H9 (cell line): ENCODE data around the gene ARHGAP29. TPM values are rescaled to one million over a fixed set of nuclear protein-coding genes. Genes with fewer than 3 reads are reported as not detected.

Source experiments
- DNase-seq: peaks from one replicate; pipeline ENCODE4 v3.0.0-alpha.2; 2017
- H2AFZ ChIP-seq: one replicate; pipeline ENCODE4 v1.6.1; 2013; ENCODE audit warnings: mild to moderate bottlenecking, low read length, control low read depth, moderate library complexity
- H2AK5ac ChIP-seq: 2 replicates; pipeline ENCODE4 v1.6.1; 2013; ENCODE audit warnings: low read length, control low read depth, mixed read lengths; ENCODE audit not compliant: insufficient read length
- H2BK120ac ChIP-seq: one replicate; pipeline ENCODE4 v1.6.1; 2013; ENCODE audit warnings: low read depth, mild to moderate bottlenecking, low read length, control low read depth, inconsistent platforms; ENCODE audit not compliant: poor library complexity, severe bottlenecking
- H2BK12ac ChIP-seq: 2 replicates; pipeline ENCODE4 v1.6.1; 2013; ENCODE audit warnings: low read length, control low read depth, mixed read lengths, low read depth; ENCODE audit not compliant: insufficient read length
- H2BK15ac ChIP-seq: 2 replicates; pipeline ENCODE4 v1.6.1; 2013; ENCODE audit warnings: low read depth, low read length, control low read depth
- H2BK20ac ChIP-seq: one replicate; pipeline ENCODE4 v1.6.1; 2013; ENCODE audit warnings: low read depth, mild to moderate bottlenecking, low read length, control low read depth, inconsistent platforms; ENCODE audit not compliant: poor library complexity, severe bottlenecking
- H2BK5ac ChIP-seq: 2 replicates; pipeline ENCODE4 v1.6.1; 2013; ENCODE audit warnings: low read length, control low read depth, mixed read lengths; ENCODE audit not compliant: insufficient read length
- H3K14ac ChIP-seq: 2 replicates; pipeline ENCODE4 v1.6.1; 2013; ENCODE audit warnings: low read length, control low read depth; ENCODE audit not compliant: insufficient read depth
- H3K18ac ChIP-seq: 2 replicates; pipeline ENCODE4 v1.6.1; 2013; ENCODE audit warnings: low read depth, mild to moderate bottlenecking, mixed read lengths, low read length, control low read depth; ENCODE audit not compliant: insufficient read length
- H3K23ac ChIP-seq: 2 replicates; pipeline ENCODE4 v1.6.1; 2013; ENCODE audit warnings: low read length, control low read depth, mixed read lengths, low read depth; ENCODE audit not compliant: insufficient read length
- H3K23me2 ChIP-seq: 2 replicates; pipeline ENCODE4 v1.6.1; 2013; ENCODE audit warnings: low read depth, mild to moderate bottlenecking, mixed read lengths, low read length, control low read depth; ENCODE audit not compliant: insufficient read length, poor library complexity, severe bottlenecking
- H3K27ac ChIP-seq: 2 replicates; pipeline ENCODE4 v1.5.1; 2013; ENCODE audit warnings: low read length, control low read depth, mixed read lengths, low read depth; ENCODE audit not compliant: insufficient read length
- H3K27me3 ChIP-seq: 2 replicates; pipeline ENCODE4 v1.6.1; 2013; ENCODE audit warnings: low read length, control low read depth, inconsistent platforms; ENCODE audit not compliant: insufficient read depth
- H3K4ac ChIP-seq: 2 replicates; pipeline ENCODE4 v1.6.1; 2013; ENCODE audit warnings: low read depth, mild to moderate bottlenecking, control low read depth, inconsistent platforms, low read length, moderate library complexity
- H3K4me1 ChIP-seq: 2 replicates; pipeline ENCODE4 v1.6.1; 2013; ENCODE audit warnings: low read length, control low read depth, inconsistent platforms; ENCODE audit not compliant: insufficient read depth
- H3K4me2 ChIP-seq: 2 replicates; pipeline ENCODE4 v1.6.1; 2013; ENCODE audit warnings: low read length, control low read depth, mixed read lengths; ENCODE audit not compliant: insufficient read length, insufficient read depth
- H3K56ac ChIP-seq: 2 replicates; pipeline ENCODE4 v1.6.1; 2013; ENCODE audit warnings: low read depth, mild to moderate bottlenecking, mixed read lengths, low read length, control low read depth; ENCODE audit not compliant: insufficient read length
- H3K79me1 ChIP-seq: 2 replicates; pipeline ENCODE4 v1.6.1; 2013; ENCODE audit warnings: low read depth, mild to moderate bottlenecking, moderate library complexity, low read length, control low read depth, inconsistent platforms; ENCODE audit not compliant: insufficient read depth, poor library complexity, severe bottlenecking
- H3K79me2 ChIP-seq: 2 replicates; pipeline ENCODE4 v1.6.1; 2013; ENCODE audit warnings: low read length, control low read depth, inconsistent platforms; ENCODE audit not compliant: insufficient read depth
- H3K9ac ChIP-seq: 2 replicates; pipeline ENCODE4 v1.6.1; 2013; ENCODE audit warnings: low read length, control low read depth, mixed read lengths; ENCODE audit not compliant: insufficient read length; ENCODE audit errors: extremely low read depth
- H3K9me3 ChIP-seq: one replicate; pipeline ENCODE4 v1.6.1; 2013; ENCODE audit warnings: low read depth, low read length, inconsistent platforms; ENCODE audit not compliant: control insufficient read depth
- H3T11ph ChIP-seq: one replicate; pipeline ENCODE4 v1.6.1; 2013; ENCODE audit warnings: mild to moderate bottlenecking, low read length, control low read depth, inconsistent platforms
- H4K20me1 ChIP-seq: one replicate; pipeline ENCODE4 v1.6.1; 2013; ENCODE audit not compliant: control insufficient read depth, insufficient read length, insufficient read depth
- H4K5ac ChIP-seq: 2 replicates; pipeline ENCODE4 v1.6.1; 2013; ENCODE audit warnings: low read depth, mild to moderate bottlenecking, mixed read lengths, low read length, control low read depth; ENCODE audit not compliant: insufficient read length
- H4K8ac ChIP-seq: replicated peaks from 2 replicates; pipeline ENCODE4 v1.6.1; 2013; ENCODE audit warnings: low read length, control low read depth, mixed read lengths, low read depth; ENCODE audit not compliant: insufficient read length
- H4K91ac ChIP-seq: 2 replicates; pipeline ENCODE4 v1.6.1; 2013; ENCODE audit warnings: low read depth, mild to moderate bottlenecking, moderate library complexity, mixed read lengths, low read length, control low read depth; ENCODE audit not compliant: insufficient read length
- H3K27ac Mint-ChIP-seq, 3 experiments: 2 replicates in 2 of 3; 3 replicates in 1 of 3; pipeline ENCODE4 v1.8.0; 2020 to 2021; ENCODE audit warnings: mixed read lengths in 3 of 3, mild to moderate bottlenecking in 1 of 3, moderate library complexity in 1 of 3
- H3K27me3 Mint-ChIP-seq: 2 replicates; pipeline ENCODE4 v1.8.0; 2021; ENCODE audit warnings: low read depth, mild to moderate bottlenecking, moderate library complexity, mixed read lengths
- H3K36me3 Mint-ChIP-seq, 3 experiments: 2 replicates in 2 of 3; 3 replicates in 1 of 3; pipeline ENCODE4 v1.8.0; 2020 to 2021; ENCODE audit warnings: low read depth in 3 of 3, mixed read lengths in 3 of 3; ENCODE audit not compliant: insufficient read depth in 1 of 3
- H3K4me1 Mint-ChIP-seq, 2 experiments: 2 replicates each; pipeline ENCODE4 v1.8.0; 2020; ENCODE audit warnings: mixed read lengths in 2 of 2
- H3K4me3 Mint-ChIP-seq, 2 experiments: 2 replicates in 1 of 2; 3 replicates in 1 of 2; pipeline ENCODE4 v1.8.0; 2020 to 2021; ENCODE audit warnings: mild to moderate bottlenecking in 2 of 2, mixed read lengths in 2 of 2, moderate library complexity in 1 of 2
- H3K9me3 Mint-ChIP-seq, 2 experiments: 2 replicates in 1 of 2; 3 replicates in 1 of 2; pipeline ENCODE4 v1.8.0; 2020; ENCODE audit warnings: mild to moderate bottlenecking in 2 of 2, mixed read lengths in 2 of 2, moderate library complexity in 1 of 2
- WGBS: extraction: QIAGEN DNeasy Blood & Tissue Kit; methylation state at CpG from one replicate; pipeline ENCODE4 v1.1.7; 2013; ENCODE audit warnings: missing lambda C conversion rate, low lambda C conversion rate, mixed read lengths; ENCODE audit not compliant: insufficient read length; ENCODE audit errors: extremely low coverage; 5-methylcytosine and 5-hydroxymethylcytosine counted together
- total RNA-seq: library from RNA; stranded (reverse); gene quantifications from 2 replicates; pipeline ENCODE4 v1.2.1, GENCODE V29; 2021
- TF ChIP-seq, protein P1 (sequence below): fragments of 200-600 bp; sonication (generic); conservative IDR thresholded peaks from 3 replicates; pipeline ENCODE4 v1.8.0; 2021; ENCODE audit warnings: antibody characterized with exemption, mild to moderate bottlenecking

ARHGAP29 gene
- total RNA-seq, 1 experiment from 2014 or later = 1.3 TPM

DNA sequence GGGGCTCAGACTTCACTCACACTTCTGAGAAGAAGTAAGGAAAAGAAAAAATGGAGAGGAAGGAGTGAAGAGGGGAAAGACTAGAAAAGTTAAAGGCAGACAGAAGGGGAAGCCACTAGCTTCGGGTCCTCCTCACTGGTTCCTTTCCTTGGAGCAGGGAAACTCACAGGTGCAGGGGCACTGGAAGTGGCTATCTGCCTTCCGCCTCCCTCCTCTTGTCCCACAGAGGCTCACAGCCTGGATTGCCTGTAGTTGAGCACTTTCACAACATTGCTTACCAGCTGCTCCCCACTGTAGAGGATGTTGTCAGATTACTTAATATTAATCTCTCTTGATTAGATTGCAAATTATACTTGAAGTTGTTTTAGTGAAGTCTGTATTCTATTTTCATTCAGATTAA lies 94.8 kb downstream of the ARHGAP29 start:
- H4K20me1 ChIP-seq = no peaks in the 10 kb centered on the region
- no peak overlapping the region for H3K56ac ChIP-seq
- no peak for DNase-seq
- H3K23me2 ChIP-seq = no peaks in the 10 kb centered on the region
- H3K14ac ChIP-seq = no peak overlapping the region
- H3K9ac ChIP-seq = no peak overlapping the region
- H3K4me2 ChIP-seq = no peak overlapping the region
- H3K4me1 ChIP-seq = no peaks in the 10 kb centered on the region
- no peak overlapping the region for H2BK12ac ChIP-seq
- no peak overlapping the region for H3K18ac ChIP-seq
- H3K79me1 ChIP-seq = no peaks in the 10 kb centered on the region
- H3K4me1 Mint-ChIP-seq = peaks cover 6 to 10% of the 10 kb centered on the region in 2 experiments
- no CpG with 5 or more reads among the region's 2 CpGs for WGBS
- H3K27ac ChIP-seq = no peak overlapping the region
- H4K5ac ChIP-seq = no peak overlapping the region
- TF ChIP-seq, protein P1, sequence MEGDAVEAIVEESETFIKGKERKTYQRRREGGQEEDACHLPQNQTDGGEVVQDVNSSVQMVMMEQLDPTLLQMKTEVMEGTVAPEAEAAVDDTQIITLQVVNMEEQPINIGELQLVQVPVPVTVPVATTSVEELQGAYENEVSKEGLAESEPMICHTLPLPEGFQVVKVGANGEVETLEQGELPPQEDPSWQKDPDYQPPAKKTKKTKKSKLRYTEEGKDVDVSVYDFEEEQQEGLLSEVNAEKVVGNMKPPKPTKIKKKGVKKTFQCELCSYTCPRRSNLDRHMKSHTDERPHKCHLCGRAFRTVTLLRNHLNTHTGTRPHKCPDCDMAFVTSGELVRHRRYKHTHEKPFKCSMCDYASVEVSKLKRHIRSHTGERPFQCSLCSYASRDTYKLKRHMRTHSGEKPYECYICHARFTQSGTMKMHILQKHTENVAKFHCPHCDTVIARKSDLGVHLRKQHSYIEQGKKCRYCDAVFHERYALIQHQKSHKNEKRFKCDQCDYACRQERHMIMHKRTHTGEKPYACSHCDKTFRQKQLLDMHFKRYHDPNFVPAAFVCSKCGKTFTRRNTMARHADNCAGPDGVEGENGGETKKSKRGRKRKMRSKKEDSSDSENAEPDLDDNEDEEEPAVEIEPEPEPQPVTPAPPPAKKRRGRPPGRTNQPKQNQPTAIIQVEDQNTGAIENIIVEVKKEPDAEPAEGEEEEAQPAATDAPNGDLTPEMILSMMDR = no peak
- no peak overlapping the region for H2AFZ ChIP-seq
- no peak overlapping the region for H3T11ph ChIP-seq
- H2BK15ac ChIP-seq = no peak overlapping the region
- H3K27me3 Mint-ChIP-seq = peaks cover 2% of the 10 kb centered on the region
- no peaks in the 10 kb centered on the region for H3K27me3 ChIP-seq
- H3K36me3 Mint-ChIP-seq = no peaks in the 10 kb centered on the region
- peak overlapping the region in 1 of 3 experiments; percentile 40; a peak in 1 of 7 replicates for H3K27ac Mint-ChIP-seq
- no peak overlapping the region for H2BK5ac ChIP-seq
- H4K91ac ChIP-seq = no peak overlapping the region
- H2BK20ac ChIP-seq = no peak overlapping the region
- H4K8ac ChIP-seq = no peak overlapping the region
- peaks cover 4 to 5% of the 10 kb centered on the region in 2 experiments; a peak in 2 of 5 replicates for H3K9me3 Mint-ChIP-seq
- H3K4me3 Mint-ChIP-seq = no peak overlapping the region
- H3K79me2 ChIP-seq = no peaks in the 10 kb centered on the region
- no peak overlapping the region for H2BK120ac ChIP-seq
- no peaks in the 10 kb centered on the region for H3K9me3 ChIP-seq
- H2AK5ac ChIP-seq = no peak overlapping the region
- no peak overlapping the region for H3K4ac ChIP-seq
- no peak overlapping the region for H3K23ac ChIP-seq
